Esophagus squamous epithelium (tissue), 4 donors: ENCODE results near the gene RNF115.

Experiments
- CTCF ChIP-seq, 6 experiments: fragments of 450-650 bp in 4 of 6; fragments of 200-600 bp in 2 of 6; sonication (generic) in 2 of 6; IDR thresholded peaks; one replicate each; pipeline ENCODE4 v1.5.1; 2016 to 2019; ENCODE audit warnings: antibody characterized with exemption in 6 of 6, mild to moderate bottlenecking in 4 of 6, moderate library complexity in 4 of 6
- POLR2A ChIP-seq, 4 donors: fragments of 450-650 bp; IDR thresholded peaks; one replicate each; pipeline ENCODE4 v1.6.1; 2017; ENCODE audit warnings: antibody characterized with exemption in 4 of 4, mild to moderate bottlenecking in 4 of 4, moderate library complexity in 3 of 4

GRCh38 chr1:145786271-145786670 lies 37.6 kb downstream of the RNF115 start:
- TF ChIP-seq POLR2A (IDR thresholded peaks at IDR 0.05): no peak
- no peak for TF ChIP-seq CTCF (IDR thresholded peaks at IDR 0.05)
